GM12873 (cell line): ENCODE measurements around the gene AMD1.

Source experiments
- CTCF ChIP-seq: IDR thresholded peaks from 2 replicates; pipeline ENCODE4 v1.5.1; 2012; ENCODE audit warnings: low read depth, mild to moderate bottlenecking, moderate library complexity, low read length, control low read depth; ENCODE audit not compliant: insufficient read depth; ENCODE audit errors: missing control alignments

AMD1 gene

GRCh38 chr6:110852773-110853172 is 21.8 kb upstream of the AMD1 start:
- TF ChIP-seq CTCF: no peak

GRCh38 chr6:110853754-110854477 is 20.7 kb upstream of the AMD1 start:
- no peak for TF ChIP-seq CTCF

GRCh38 chr6:110856296-110856695 is 18.3 kb upstream of the AMD1 start:
- no peak for TF ChIP-seq CTCF

GRCh38 chr6:110858016-110858415 is 16.6 kb upstream of the AMD1 start:
- TF ChIP-seq CTCF: no peak

- no peak for TF ChIP-seq CTCF
Observed at GRCh38 chr6:110858562-110859214, 15.9 kb upstream of the AMD1 start.

- no peak for TF ChIP-seq CTCF
Observed at GRCh38 chr6:110859335-110859792, 15.2 kb upstream of the AMD1 start.

- TF ChIP-seq CTCF: no peak
Observed at GRCh38 chr6:110864824-110865223, 9.8 kb upstream of the AMD1 start.
